Tibial nerve (tissue), 4 donors: Measurements from ENCODE around the gene ACTR5.

Experiments
- CTCF ChIP-seq, 5 experiments: fragments of 200-600 bp in 3 of 5; fragments of 450-650 bp in 2 of 5; sonication (generic) in 3 of 5; IDR thresholded peaks; one replicate each; pipeline ENCODE4 v1.5.1; 2016 to 2019; ENCODE audit warnings: antibody characterized with exemption in 5 of 5, mild to moderate bottlenecking in 3 of 5, moderate library complexity in 2 of 5
- EP300 ChIP-seq, 2 donors: sonication (generic); formaldehyde crosslinking; IDR thresholded peaks; one replicate each; pipeline ENCODE4 v1.6.1; 2017; ENCODE audit warnings: antibody characterized with exemption in 2 of 2, mild to moderate bottlenecking in 1 of 2
- POLR2A ChIP-seq, 2 donors: fragments of 450-650 bp; IDR thresholded peaks; one replicate each; pipeline ENCODE4 v1.6.1; 2017; ENCODE audit warnings: antibody characterized with exemption in 2 of 2, mild to moderate bottlenecking in 2 of 2, moderate library complexity in 2 of 2

GRCh38 chr20:38770970-38771369, 22.7 kb downstream of the ACTR5 start:
- TF ChIP-seq CTCF (IDR thresholded peaks at IDR 0.05) (no peak), POLR2A (IDR thresholded peaks at IDR 0.05) (no peak), EP300 (IDR thresholded peaks at IDR 0.05) (no peak)
